HG03097 (cell line): ENCODE data around the gene ZSCAN23.
"Not testable (repeated sequence)": the region's sequence is repeated elsewhere in the genome, so short reads cannot be mapped to it uniquely, and the experiment has no call there.

Source experiments
- ATAC-seq: cut with Tn5 transposase; IDR thresholded peaks from one replicate; pipeline ENCODE4 v1.9.1; 2021; ENCODE audit not compliant: unreplicated experiment, low FRiP score

The ZSCAN23 gene

DNA sequence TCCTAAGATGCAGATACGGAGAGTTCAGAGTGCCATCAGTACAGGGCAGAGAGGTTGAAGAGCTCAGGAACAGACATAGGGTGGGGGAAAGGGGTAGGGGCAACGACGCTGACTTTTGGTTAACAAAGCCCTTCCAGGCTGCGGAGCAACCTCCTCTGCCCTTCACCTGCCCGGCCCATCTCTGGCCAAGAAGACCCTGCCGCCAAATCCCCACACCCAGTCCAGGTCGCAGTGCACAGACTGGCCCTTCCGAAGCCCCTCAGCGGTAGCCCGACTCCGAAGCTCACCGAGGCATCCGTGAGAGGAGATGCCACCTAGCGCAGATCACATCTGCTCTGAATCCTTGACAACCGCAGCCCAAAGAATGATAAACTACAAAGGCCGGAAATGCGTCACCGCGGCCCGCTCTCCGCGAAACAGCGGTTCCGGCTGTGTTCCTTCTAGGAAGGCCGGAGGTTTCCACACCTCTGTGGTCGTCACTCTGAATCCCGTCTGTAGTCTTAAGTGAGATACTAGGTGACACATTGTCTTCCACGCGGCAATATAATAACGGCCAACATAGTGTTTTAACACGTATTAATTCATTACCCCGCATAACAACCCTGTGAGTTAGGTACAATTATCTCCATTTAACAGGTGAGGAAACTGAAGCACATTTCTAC lies at the start of gene ZSCAN23:
ZSCAN23 (minus strand) TSS at position 380 of the 662 bp plus-strand sequence. CDS start 7,225 bp downstream, outside the sequence.
- ATAC-seq: peak; percentile 81

DNA sequence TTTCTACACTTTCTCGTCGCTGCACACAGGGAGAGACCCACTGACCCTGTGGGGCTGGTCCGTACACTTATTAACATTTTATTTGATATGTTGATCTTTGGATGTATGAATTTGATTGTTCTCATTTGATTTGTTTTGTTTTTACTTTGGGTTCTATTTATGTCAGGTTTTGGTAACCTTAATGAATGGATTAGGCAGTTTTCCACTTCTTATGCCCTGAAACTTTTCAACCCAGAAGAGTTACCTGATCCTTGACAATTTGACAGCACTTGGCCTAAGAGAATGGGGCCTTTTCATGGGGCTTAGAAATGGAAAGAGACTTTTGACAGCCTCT lies 48.7 kb upstream of the ZSCAN23 start:
- no peak for ATAC-seq

DNA sequence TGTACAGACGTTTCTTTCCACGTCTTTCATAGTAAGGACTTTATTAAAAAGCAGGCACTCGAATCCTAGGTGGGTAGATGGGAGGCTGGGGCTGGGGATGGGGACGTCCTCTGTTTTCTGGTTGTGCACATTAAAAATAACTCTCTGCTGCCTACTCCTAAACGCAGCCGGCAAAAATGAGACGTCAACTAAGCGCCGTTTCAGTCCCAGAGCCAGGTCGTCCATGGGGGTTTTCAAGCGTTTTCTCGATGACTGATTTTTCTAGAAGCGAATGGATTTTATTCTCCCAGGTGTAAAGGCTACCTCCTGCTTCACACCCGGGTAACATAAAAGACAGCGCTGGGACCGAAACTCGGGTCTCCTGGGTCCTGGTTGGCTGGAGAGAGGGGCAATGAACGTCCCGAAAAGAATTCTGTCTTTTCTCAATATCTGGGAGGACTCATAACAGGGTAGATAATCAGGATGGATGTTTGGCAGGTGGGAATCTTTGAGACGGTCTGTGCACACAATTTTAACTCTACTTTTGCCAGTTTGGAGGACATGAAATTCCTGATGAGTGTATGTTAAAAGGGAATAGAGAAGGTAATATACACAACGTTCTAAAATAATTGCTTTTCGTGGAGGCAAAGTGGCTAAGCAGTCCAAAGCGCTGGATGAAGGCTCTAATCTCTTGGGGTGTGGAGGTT lies 47.1 kb upstream of the ZSCAN23 start:
- no peak for ATAC-seq

DNA sequence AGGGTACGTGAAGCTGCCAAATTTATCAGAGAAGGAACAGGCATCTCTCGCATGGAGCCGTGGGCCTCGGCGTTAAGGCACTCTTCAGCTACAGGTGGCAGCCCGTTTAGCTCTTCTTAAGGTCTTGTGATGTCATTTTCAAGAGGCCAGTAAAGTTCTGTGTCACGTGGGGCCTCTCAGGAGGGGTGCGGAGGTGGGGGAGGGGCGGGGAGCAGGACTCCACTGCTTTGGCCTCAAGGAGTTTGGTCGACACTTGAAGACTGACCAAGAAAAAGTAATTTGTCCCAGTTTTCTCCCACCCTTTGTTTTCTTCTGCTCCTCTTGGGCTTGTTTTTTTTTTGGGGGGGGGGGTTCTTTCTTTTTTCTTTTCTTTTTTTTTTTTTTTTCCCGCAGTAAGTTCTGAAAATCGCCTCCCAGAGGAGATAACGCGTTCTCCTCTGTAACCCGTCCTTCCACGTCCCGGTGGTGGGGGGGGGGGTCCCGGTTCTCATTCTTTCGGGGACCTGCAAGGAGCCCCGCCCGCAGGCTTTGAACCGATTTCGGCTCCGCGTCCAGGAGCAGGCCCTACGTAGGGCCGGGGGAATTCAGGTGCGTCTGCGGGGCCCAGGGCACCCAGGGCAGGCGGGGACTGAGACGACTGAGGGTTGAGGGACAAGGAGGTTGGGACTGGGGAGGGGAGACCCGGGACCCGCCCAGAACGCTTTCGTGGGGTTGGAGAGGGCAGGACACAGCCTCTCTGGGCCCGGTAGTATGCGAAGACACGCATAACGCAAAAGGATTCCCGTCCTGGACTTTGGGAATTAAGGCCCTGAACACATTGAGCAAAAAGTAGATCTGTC lies 46.3 kb upstream of the ZSCAN23 start:
- no peak for ATAC-seq

DNA sequence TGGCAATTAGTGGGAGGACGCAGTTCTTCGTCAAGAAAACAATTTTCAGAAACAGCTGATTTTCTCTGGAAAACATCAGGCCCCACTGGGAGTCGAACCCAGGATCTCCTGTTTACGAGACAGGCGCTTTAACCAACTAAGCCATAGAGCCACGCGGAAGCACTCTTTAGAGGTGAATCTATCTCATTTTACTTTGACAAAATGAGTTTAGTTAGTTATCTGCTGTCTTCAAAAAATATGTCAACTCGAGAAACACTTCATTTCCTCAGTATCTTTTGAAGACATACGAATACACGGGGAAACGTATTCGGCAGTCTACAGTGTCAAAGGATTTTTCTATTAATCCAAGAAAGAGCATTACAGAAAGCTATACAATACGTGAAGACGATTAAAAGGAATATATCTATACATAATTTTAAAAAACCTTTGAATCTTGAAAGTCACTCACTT lies 45.6 kb upstream of the ZSCAN23 start:
- ATAC-seq: no peak

DNA sequence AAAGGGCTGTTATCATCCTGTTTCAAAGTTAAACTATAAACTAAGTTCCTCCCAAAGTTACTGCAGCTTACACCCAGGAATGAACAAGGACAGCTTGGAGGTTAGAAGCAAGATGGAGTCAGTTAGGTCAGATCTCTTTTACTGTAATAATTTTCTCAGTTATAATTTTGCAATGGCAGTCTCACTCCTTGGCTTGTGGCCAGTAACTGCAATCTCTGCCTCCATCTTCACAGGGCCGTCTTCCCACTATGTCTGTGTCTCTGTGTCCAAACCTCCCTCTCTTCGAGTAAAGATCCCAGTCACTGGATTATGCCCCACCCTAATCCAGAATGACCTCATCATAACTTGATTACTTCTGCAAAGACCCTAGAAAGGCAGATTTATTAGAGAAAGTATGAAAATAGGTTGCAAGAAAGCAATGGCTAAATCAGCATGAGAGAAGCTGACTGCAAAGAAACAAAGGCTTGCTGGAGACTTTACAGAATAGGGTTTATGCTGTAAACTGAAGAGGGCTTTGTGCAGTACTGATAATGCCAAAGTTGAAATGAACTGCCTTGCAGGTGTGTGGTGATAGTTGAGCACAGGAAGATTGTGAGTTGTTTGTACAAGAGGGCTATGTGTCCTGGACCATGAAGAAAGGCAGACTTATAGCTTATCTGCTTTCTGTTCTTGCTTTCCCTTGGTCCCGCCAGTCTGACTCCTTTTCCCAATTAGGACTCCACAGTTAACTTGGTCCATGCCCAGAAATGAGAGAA lies 43.9 kb upstream of the ZSCAN23 start:
- no peak for ATAC-seq

DNA sequence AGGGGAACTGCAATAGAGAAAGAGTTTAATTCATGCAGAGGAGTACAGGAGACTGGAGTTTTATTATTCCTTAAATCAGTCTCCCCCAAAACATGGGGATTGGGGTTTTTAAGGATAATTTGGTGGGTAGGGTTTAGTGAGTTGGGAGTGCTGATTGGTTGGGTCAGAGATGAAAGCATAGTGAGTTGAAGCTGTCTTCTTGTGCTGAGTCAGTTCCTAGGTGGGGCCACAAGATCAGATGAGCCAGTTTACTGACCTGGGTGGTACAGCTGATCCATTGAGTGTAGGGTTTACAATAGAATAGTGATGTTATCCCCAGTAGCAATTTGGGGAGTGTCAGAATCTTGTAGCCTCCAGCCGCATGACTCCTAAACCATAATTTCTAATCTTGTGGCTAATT lies 43.2 kb upstream of the ZSCAN23 start:
- no peak for ATAC-seq

DNA sequence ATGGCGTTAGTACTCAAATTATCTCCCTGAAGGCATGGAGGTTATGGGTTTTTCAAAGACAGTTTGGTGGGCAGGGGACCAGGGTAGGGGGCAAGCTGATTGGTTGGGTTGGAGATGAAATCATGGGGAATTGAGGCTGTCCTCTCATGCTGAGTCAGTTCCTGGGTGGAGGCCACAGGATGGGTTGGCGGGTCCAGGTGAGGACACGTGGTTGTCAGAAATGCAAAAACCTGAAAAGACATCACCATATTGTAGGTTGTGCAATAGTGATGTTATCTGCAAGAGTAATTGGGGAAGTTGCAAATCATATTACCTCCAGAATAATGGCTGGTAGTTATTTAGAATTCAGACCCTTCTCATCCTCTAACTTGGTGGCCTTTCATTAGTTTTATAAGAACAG lies 42.2 kb upstream of the ZSCAN23 start:
- ATAC-seq: no peak

DNA sequence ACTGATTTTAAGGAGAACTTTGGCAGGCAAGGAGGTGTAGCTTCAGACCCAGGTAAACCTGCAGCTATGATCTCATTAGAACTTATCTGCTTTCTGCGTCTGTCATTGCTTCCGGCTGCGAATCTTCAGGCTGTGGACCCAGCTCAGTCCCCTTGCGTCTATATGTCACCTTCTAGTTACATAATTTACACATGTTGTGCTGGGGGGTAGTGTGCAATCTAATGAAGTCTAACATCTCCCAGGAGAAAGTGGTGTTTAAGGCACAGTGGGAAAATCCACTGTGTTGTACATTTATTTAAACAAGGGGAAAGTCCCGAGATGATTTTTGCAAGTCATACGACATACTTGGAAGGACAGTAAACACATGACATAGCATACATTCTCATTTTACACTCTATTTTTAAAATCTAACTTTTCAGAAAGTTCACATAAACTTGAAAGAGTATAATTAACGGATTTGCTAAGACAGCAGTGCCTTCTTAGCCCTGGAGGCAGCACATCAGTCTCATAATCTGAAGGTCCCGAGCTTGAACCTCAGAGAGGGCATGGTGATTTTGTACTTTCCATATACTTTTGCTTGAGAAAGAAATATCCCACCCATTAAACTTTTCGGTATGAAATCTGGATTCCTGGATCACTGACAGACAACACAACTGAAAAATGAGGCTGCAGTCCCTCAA lies 37.1 kb upstream of the ZSCAN23 start:
- ATAC-seq: no peak

DNA sequence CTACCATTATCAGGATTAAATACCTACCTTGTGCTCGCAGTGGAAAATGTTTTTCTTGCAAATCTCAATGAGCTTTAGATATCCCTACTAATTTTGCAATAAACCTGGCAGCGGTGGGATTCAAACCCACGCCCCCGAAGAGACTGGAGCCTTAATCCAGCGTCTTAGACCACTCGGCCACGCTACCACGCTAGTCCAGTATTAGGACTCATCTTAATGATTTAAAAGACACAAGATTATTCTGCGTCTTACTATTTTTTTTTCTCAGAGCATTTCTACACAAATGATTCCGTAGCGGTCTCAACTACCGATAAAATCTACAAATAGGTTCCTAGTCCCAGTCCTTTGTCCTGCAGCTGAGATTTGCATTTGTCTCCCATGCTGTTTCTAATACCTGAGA lies 35.2 kb upstream of the ZSCAN23 start:
- ATAC-seq: no peak

DNA sequence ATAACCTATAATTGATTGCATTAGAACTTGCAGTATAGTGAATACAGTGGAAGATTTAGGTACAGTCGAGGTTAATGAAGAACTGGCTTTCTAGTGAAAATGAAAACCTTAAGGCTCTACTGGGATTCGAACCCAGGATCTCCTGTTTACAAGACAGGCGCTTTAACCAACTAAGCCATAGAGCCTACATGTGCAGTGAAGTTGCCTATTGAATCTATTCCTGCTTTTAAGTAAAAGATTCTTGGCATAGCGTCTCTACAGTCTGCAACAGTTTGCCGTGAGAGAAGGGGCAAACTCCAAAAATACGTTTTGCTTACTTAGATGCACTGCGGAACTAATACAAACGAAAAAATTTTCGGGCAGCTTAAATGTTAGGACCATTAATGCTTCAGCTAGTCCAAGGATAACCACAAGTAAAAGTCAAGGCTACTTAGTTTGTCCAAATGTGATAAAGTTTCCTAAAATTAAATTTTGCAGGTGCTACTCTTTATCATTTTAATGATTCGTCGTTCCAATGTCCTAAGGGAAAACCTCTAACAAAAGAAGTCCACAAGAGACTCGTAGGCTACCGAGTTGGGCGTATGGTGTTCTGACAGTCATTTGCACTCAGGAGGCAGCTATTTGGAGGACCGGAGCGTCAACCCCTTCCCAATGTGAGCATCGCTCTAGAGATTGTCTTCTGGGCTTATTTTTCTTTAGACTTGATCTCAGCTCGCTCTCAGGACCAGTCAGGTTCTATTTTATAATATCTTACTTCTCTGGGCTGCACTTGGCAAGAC lies 31.3 kb upstream of the ZSCAN23 start:
- ATAC-seq: no peak

DNA sequence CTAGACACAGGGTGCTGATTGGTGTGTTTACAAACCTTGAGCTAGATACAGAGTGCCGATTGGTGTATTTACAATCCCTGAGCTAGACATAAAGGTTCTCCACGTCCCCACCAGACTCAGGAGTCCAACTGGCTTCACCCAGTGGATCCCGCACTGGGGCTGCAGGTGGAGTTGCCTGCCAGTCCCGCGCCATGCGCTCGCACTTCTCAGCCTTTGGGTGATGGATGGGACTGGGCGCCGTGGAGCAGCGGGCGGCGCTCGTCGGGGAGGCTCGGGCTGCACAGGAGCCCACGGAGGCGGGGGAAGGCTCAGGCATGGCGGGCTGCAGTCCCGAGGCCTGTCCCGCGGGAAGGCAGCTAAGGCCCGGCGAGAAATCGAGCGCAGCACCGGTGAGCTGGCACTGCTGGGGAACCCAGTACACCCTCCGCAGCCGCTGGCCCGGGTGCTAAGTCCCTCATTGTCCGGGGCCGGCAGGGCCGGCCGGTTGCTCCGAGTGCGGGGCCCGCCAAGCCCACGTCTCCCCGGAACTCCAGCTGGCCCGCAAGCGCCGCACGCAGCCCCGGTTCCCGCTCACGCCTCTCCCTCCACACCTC lies 26.0 kb upstream of the ZSCAN23 start:
- ATAC-seq: not testable (repeated sequence)

DNA sequence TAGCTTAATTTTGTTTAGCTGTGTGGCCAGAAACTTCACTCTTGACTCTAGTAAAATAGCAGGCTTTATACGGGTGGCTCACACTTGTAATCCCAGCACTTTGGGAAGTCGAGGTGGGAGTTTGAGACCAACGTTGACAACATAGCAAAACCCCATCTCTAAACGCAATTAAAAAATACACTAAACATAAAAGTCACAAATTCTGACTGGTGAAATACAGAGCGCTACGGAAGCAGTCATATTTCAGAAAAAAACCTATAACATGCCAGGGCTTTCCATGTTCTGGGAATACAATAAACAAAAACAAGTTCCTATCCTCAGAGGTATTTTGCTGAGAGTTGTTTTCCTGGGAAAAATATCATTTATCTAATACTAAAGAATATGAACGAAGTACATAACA lies 24.8 kb upstream of the ZSCAN23 start:
- no peak for ATAC-seq

DNA sequence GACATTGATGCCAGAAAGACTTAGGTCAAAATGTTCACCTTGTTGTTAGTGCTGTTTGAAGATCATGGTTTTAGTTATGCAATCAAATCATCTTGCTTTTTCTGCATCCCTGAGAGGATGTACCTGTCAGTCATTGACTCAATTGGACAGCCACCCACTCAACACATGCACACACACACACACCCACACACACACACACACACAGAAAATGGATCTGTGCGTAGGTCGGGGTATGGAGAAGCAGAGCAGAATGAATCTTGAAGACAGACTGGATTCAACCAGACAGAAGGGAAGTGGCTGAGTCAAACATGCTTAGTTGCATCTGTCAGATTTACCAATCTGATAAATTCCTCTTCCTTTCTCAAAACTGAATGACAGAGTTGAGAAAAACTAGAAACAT lies 19.1 kb upstream of the ZSCAN23 start:
- ATAC-seq: no peak

DNA sequence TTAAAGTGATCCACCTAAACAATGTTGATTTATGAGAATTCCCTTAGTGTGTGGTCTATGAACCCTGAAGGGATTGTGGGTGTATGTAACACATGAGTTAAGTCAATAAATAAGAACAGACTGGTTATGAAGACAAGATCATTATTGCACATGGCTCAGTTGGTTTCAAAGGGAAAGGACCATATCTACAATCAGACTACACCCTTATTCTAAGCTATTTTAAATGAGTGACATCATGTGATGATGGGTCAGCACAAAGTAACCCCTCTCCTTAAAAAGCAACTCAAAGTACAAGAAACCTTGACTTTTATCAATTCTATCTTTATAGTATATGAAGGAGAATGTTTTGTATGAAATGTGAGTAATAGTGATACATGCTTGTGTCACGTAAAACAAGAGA lies 15.3 kb upstream of the ZSCAN23 start:
- ATAC-seq: no peak

DNA sequence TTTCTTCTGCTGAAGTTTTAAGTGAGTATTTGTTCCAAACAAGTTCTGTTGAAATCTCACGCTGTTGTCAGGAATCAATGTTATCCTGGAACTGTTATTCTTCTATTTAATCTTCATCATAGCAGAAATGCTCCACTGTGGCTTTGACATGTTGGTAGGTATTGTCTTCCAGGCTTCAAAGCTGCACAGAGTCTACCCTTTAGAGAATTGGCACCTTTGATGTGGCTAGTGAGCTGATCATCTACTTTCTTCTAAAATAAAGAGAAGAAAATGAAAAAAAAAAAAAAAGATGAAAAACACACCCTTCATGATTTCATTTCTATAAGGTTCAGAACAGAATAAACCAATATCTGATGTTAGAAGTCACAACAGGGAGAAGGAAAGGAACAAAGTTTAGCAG lies 5.8 kb upstream of the ZSCAN23 start:
- ATAC-seq: no peak

DNA sequence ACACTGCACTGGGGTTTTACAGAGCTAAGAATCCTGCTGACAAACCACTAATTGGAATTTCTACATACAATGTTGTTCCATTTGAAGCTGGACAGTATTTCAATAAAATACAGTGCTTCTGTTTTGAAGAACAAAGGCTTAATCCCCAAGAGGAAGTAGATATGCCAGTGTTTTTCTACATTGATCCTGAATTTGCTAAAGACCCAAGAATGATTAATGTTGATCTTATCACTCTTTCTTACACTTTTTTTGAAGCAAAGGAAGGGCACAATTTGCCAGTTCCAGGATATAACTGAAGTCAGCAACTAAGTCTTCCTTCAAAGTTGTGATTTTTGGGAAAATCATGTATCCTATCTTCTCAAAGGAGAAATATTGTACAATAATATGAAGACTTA lies 4.2 kb upstream of the ZSCAN23 start:
- not testable (repeated sequence) for ATAC-seq

DNA sequence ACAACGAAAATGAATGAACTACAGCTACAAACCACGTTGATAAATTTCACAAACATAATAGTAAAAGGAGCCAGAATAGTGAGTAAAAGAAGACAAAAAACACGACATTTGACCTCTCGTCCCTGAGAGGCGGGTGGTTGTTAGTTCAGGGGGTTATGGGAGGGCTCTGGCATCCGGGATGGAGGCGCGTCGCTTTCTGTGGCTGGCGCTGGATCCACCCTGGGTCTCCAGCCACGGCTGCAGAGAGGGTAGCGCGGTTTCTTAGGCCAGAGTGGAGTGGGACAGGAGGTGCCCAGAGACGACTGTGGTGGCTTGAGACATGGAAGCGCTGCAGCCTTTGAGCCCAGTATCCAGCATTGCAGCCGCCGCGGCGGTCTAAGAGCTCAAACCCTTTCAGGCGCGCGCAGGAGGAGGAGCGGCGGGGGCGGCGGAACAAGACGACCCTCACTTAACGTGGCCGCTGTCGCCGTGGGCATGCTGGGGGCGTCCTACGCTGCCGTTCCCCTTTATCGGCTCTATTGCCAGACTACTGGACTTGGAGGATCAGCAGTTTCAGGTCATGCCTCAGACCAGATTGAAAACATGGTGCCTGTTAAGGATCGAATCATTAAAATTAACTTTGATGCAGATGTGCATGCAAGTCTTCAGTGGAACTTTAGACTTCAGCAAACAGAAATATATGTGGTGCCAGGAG lies 3.7 kb upstream of the ZSCAN23 start:
- no peak for ATAC-seq

DNA sequence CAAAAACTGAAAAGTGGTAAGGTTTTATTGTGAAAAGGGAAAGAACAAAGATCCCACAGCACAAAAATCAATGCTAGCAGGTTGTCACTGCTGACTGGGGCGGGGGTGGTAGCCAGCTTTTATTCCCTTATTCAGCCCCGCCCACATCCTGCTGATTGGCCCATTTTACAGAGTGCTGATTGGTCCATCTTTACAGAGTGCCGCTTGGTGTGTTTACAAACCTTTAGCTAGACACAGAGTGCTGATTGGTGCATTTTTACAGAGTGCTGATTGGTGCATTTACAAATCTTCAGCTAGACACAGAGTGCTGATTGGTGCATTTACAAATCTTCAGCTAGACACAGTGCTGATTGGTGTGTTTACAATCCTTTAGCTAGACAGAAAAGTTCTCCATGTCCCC lies 1.5 kb upstream of the ZSCAN23 start:
- not testable (repeated sequence) for ATAC-seq
